Left ventricle myocardium inferior (tissue), 1 donor: ENCODE data around the gene PLPP6. TPM values are rescaled to one million over a fixed set of nuclear protein-coding genes. Genes with fewer than 3 reads are reported as not detected.
A peak's percentile ranks its signal among the peaks of the same experiment; 100 is the strongest.

Source experiments
- DNase-seq: peaks from one replicate; pipeline ENCODE4 v3.0.0-alpha.2; 2020
- H3K27ac ChIP-seq: fragments of 200-600 bp; replicated peaks from 2 replicates; pipeline ENCODE4 v1.8.0; 2021
- H3K27me3 ChIP-seq: fragments of 200-600 bp; 2 replicates; pipeline ENCODE4 v1.8.0; 2021; ENCODE audit warnings: low read depth
- H3K36me3 ChIP-seq: fragments of 200-600 bp; 2 replicates; pipeline ENCODE4 v1.8.0; 2021
- H3K4me1 ChIP-seq: fragments of 200-600 bp; 2 replicates; pipeline ENCODE4 v1.8.0; 2021
- H3K4me3 ChIP-seq: fragments of 200-600 bp; 2 replicates; pipeline ENCODE4 v1.8.0; 2021; ENCODE audit warnings: mild to moderate bottlenecking, moderate library complexity
- H3K9me3 ChIP-seq: fragments of 200-600 bp; replicated peaks from 2 replicates; pipeline ENCODE4 v1.8.0; 2021
- CTCF ChIP-seq: fragments of 200-600 bp; IDR thresholded peaks from 2 replicates; pipeline ENCODE4 v1.8.0; 2021; ENCODE audit warnings: antibody characterized with exemption, mild to moderate bottlenecking, borderline replicate concordance
- intact Hi-C: fragments of 100-400 bp; cut with micrococcal nuclease; formaldehyde crosslinking; loops from one replicate; pipeline ENCODE4 v1.11.0; 2022
- total RNA-seq: library from RNA; stranded (reverse); fragmentation: NEBNext Ultra II Directional; extraction: Animal tissue kit (Norgen Biotek cat#: 25700); gene quantifications from one replicate; pipeline ENCODE4 v1.2.1, GENCODE V29; 2021
- donor health status: DM: no; HTN: yes; CAD: no; lungs with severe emphysema.

PLPP6 gene
- total RNA-seq, 1 donor from 2014 or later, result 2.1 TPM

GRCh38 chr9:4678679-4679267 lies 16.7 kb downstream of the PLPP6 start:
- H3K27me3 ChIP-seq, result no peaks in the 10 kb centered on the region
- no peaks in the 10 kb centered on the region for H3K36me3 ChIP-seq
- H3K27ac ChIP-seq, result peak overlapping the region; percentile 95
- TF ChIP-seq CTCF, result no peak
- DNase-seq, result no peak
- peak overlapping the region; percentile 88 for H3K4me3 ChIP-seq
- no peaks in the 10 kb centered on the region for H3K9me3 ChIP-seq
- intact Hi-C loops, result no loop called here
- peaks cover 45% of the 10 kb centered on the region for H3K4me1 ChIP-seq

GRCh38 chr9:4679268-4680172 lies 17.4 kb downstream of the PLPP6 start, which contains the start of gene CDC37L1:
Gene CDC37L1, plus strand, starts transcription at chr9:4679569. Its CDS starts 199 bp downstream, at chr9:4679768.
- peak within 1 kb of the TSS; percentile 95 for H3K27ac ChIP-seq
- H3K9me3 ChIP-seq, result no peaks in the 10 kb centered on the region
- intact Hi-C loops, result no loop called here
- peak within 1 kb of the TSS; percentile 88 for H3K4me3 ChIP-seq
- H3K36me3 ChIP-seq, result no peaks in the 10 kb centered on the region
- peaks cover 53% of the 10 kb centered on the region for H3K4me1 ChIP-seq
- peak; percentile 99 for DNase-seq
- H3K27me3 ChIP-seq, result no peaks in the 10 kb centered on the region
- peak; percentile 81 for TF ChIP-seq CTCF

DNA sequence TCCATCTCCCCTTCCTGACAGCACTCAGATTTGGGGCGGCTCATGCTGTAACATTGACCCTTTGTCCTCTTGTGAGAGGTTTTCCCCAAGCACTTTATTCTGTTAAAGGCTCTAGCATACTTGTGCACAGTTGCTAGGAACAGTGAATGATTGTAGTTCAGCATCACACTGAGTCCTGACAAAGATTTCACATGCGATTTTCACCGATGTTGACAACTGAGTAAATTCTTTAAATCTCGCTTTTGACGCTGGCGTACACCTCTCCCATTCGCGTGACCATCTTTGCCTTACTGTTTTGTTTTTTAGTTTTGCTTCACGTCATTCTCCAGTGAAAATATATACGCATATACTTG lies 18.1 kb downstream of the PLPP6 start:
- intact Hi-C loops, result no loop called here
- peaks cover 59% of the 10 kb centered on the region for H3K4me1 ChIP-seq

DNA sequence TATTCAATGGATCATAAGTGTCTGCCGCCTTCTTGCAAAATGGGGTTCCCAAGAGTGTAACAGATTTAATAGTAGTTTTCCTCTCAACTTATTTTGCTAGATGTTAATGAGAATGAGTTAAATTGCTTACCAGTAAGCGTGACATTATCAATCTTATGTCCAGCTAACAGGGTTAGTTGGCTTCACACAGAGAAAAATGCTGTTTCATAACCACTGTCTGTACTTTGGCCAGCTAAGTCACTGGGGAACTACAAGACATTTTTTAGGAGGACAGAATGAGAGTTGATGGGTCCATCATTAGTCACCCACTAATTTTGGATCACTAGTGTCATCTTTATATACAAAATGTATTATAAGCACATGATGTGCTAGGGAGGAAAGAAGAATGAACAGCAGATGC lies 18.7 kb downstream of the PLPP6 start:
- no peak for TF ChIP-seq CTCF
- Histone ChIP-seq H3K9me3 (no peaks in the 10 kb centered on the region), H3K4me3 (peak overlapping the region; percentile 88), H3K4me1 (peaks cover 65% of the 10 kb centered on the region), H3K36me3 (peaks cover 9% of the 10 kb centered on the region), H3K27me3 (no peaks in the 10 kb centered on the region), H3K27ac (peak overlapping the region; percentile 95)
- DNase-seq, result no peak
- intact Hi-C loops, result no loop called here

More for the DNA sequence above, 18.1 kb downstream of the PLPP6 start:
- Histone ChIP-seq H3K36me3 (peaks cover 3% of the 10 kb centered on the region), H3K4me3 (peak overlapping the region; percentile 88), H3K9me3 (no peaks in the 10 kb centered on the region), H3K27ac (peak overlapping the region; percentile 95), H3K27me3 (no peaks in the 10 kb centered on the region)
- DNase-seq, result no peak
- no peak for TF ChIP-seq CTCF

GRCh38 chr9:4684820-4685219 lies 22.7 kb downstream of the PLPP6 start:
- Histone ChIP-seq H3K9me3 (no peaks in the 10 kb centered on the region), H3K27ac (peak overlapping the region; percentile 71), H3K36me3 (peaks cover 19% of the 10 kb centered on the region), H3K4me1 (peaks cover 92% of the 10 kb centered on the region), H3K4me3 (no peak overlapping the region), H3K27me3 (no peaks in the 10 kb centered on the region)
- DNase-seq, result no peak
- intact Hi-C loops, result no loop called here
- no peak for TF ChIP-seq CTCF
